Ascending aorta (tissue), 2 donors: Measurements from ENCODE around the gene MMP25. TPM values are rescaled to one million over a fixed set of nuclear protein-coding genes. Genes with fewer than 3 reads are reported as not detected.
A peak's percentile ranks its signal among the peaks of the same experiment; 100 is the strongest.

Experiments
- DNase-seq, 2 donors: peaks; one replicate each; pipeline ENCODE4 v3.0.0-alpha.2; 2019; ENCODE audit warnings: low spot score in 2 of 2
- H3K27ac ChIP-seq, 2 donors: fragments of 200-600 bp; sonication (generic); one replicate each; pipeline ENCODE4 v1.5.1; 2016 to 2017; ENCODE audit warnings: mild to moderate bottlenecking in 1 of 2
- H3K27me3 ChIP-seq: fragments of 200-600 bp; sonication (generic); one replicate; pipeline ENCODE4 v1.5.1; 2017
- H3K36me3 ChIP-seq, 2 donors: fragments of 200-600 bp; sonication (generic); one replicate each; pipeline ENCODE4 v1.5.1; 2016
- H3K4me1 ChIP-seq, 2 donors: fragments of 200-600 bp; sonication (generic); one replicate each; pipeline ENCODE4 v1.5.1; 2016 to 2017; ENCODE audit warnings: mild to moderate bottlenecking in 1 of 2
- H3K4me3 ChIP-seq, 2 donors: fragments of 200-600 bp; sonication (generic); one replicate each; pipeline ENCODE4 v1.5.1; 2016 to 2017; ENCODE audit warnings: mild to moderate bottlenecking in 1 of 2
- H3K9me3 ChIP-seq, 2 donors: fragments of 200-600 bp; sonication (generic); one replicate each; pipeline ENCODE4 v1.5.1; 2016
- intact Hi-C: fragments of 100-400 bp; cut with DNase I; formaldehyde crosslinking; loops from one replicate; pipeline ENCODE4 v1.15.1; 2023
- total RNA-seq: library from RNA; depleted of rRNA; stranded (reverse); fragments of >200 nt; gene quantifications from one replicate; pipeline ENCODE4 v1.1.0, GENCODE V29; 2016
- TF ChIP-seq, protein P1 (sequence below), 3 experiments: fragments of 200-600 bp in 2 of 3; fragments of 450-650 bp in 1 of 3; sonication (generic) in 2 of 3; IDR thresholded peaks; one replicate each; pipeline ENCODE4 v1.5.1; 2016 to 2019; ENCODE audit warnings: antibody characterized with exemption in 3 of 3, mild to moderate bottlenecking in 1 of 3, moderate library complexity in 1 of 3

MMP25 gene
- total RNA-seq, 1 donor from 2014 or later = 0.21 TPM

GRCh38 chr16:3056336-3057180 lies 10.2 kb downstream of the MMP25 start:
- no peaks in the 10 kb centered on the region for H3K27me3 ChIP-seq
- no peak overlapping the region for H3K27ac ChIP-seq
- intact Hi-C loops = no loop called here
- TF ChIP-seq, protein P1, sequence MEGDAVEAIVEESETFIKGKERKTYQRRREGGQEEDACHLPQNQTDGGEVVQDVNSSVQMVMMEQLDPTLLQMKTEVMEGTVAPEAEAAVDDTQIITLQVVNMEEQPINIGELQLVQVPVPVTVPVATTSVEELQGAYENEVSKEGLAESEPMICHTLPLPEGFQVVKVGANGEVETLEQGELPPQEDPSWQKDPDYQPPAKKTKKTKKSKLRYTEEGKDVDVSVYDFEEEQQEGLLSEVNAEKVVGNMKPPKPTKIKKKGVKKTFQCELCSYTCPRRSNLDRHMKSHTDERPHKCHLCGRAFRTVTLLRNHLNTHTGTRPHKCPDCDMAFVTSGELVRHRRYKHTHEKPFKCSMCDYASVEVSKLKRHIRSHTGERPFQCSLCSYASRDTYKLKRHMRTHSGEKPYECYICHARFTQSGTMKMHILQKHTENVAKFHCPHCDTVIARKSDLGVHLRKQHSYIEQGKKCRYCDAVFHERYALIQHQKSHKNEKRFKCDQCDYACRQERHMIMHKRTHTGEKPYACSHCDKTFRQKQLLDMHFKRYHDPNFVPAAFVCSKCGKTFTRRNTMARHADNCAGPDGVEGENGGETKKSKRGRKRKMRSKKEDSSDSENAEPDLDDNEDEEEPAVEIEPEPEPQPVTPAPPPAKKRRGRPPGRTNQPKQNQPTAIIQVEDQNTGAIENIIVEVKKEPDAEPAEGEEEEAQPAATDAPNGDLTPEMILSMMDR (IDR thresholded peaks at IDR 0.05) = no peak
- H3K9me3 ChIP-seq = no peaks in the 10 kb centered on the region
- peaks cover 5 to 12% of the 10 kb centered on the region in 2 donors for H3K4me1 ChIP-seq
- no peaks in the 10 kb centered on the region for H3K36me3 ChIP-seq
- no peak for DNase-seq
- H3K4me3 ChIP-seq = no peak overlapping the region

GRCh38 chr16:3057181-3058138 lies 11.1 kb downstream of the MMP25 start:
- Histone ChIP-seq H3K27me3 (no peaks in the 10 kb centered on the region), H3K9me3 (no peaks in the 10 kb centered on the region), H3K4me3 (peak overlapping the region in 1 of 2 donors; percentile 76), H3K4me1 (peaks cover 5 to 12% of the 10 kb centered on the region in 2 donors), H3K27ac (no peak overlapping the region), H3K36me3 (no peaks in the 10 kb centered on the region)
- no peak for DNase-seq
- TF ChIP-seq, protein P1 (IDR thresholded peaks at IDR 0.05) = no peak
- intact Hi-C loops = loop anchor here (2.0 kb wide), 3 partner anchors 29 to 77 kb away; partner anchors contain the start of gene ZNF213

DNA sequence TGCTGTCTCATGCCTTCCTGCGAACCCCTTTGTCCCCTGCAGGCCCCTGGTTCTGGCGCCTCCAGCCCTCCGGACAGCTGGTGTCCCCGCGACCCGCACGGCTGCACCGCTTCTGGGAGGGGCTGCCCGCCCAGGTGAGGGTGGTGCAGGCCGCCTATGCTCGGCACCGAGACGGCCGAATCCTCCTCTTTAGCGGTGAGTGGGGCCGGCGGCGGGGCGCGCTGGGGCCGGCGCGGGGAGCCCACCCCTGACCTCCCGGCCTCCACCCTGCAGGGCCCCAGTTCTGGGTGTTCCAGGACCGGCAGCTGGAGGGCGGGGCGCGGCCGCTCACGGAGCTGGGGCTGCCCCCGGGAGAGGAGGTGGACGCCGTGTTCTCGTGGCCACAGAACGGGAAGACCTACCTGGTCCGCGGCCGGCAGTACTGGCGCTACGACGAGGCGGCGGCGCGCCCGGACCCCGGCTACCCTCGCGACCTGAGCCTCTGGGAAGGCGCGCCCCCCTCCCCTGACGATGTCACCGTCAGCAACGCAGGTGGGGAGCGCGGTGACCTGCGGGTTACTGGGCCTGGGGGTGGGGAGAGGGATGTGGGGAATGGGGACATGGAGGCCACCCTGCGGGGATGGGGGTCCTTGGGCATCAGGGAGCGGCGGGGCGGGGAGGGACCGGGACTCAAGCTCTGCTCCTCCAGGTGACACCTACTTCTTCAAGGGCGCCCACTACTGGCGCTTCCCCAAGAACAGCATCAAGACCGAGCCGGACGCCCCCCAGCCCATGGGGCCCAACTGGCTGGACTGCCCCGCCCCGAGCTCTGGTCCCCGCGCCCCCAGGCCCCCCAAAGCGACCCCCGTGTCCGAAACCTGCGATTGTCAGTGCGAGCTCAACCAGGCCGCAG lies 12.0 kb downstream of the MMP25 start:
- TF ChIP-seq, protein P1 (IDR thresholded peaks at IDR 0.05) = no peak
- Histone ChIP-seq H3K27ac (peak overlapping the region in 1 of 2 donors; percentile 42), H3K36me3 (no peaks in the 10 kb centered on the region), H3K4me3 (peak overlapping the region; percentile 72 to 76), H3K9me3 (no peaks in the 10 kb centered on the region), H3K4me1 (peaks cover 5 to 12% of the 10 kb centered on the region in 2 donors), H3K27me3 (no peaks in the 10 kb centered on the region)
- intact Hi-C loops = loop anchor here (1.0 to 2.0 kb wide), 6 partner anchors 30 to 108 kb away; partner anchors contain the start of gene ZNF213
- DNase-seq = peak in 1 of 2 donors; percentile 75

GRCh38 chr16:3059041-3059722 lies 12.8 kb downstream of the MMP25 start:
- TF ChIP-seq, protein P1 (IDR thresholded peaks at IDR 0.05) = peak; percentile 77 to 98 (median 86)
- Histone ChIP-seq H3K4me3 (peak overlapping the region; percentile 72 to 76), H3K27me3 (no peaks in the 10 kb centered on the region), H3K9me3 (no peaks in the 10 kb centered on the region), H3K27ac (peak overlapping the region; percentile 12 to 42), H3K4me1 (peaks cover 5 to 12% of the 10 kb centered on the region in 2 donors), H3K36me3 (no peaks in the 10 kb centered on the region)
- intact Hi-C loops = loop anchor here (1.0 to 2.0 kb wide), 6 partner anchors 30 to 107 kb away; partner anchors contain the start of gene ZNF213
- DNase-seq = peak; percentile 39 to 92
